Esophagus muscularis mucosa (tissue), 3 donors: Measurements from ENCODE around the gene FADS1.

Experiments
- CTCF ChIP-seq, 3 experiments: fragments of 200-600 bp in 2 of 3; fragments of 450-650 bp in 1 of 3; sonication (generic) in 2 of 3; IDR thresholded peaks; one replicate each; pipeline ENCODE4 v1.5.1; 2017 to 2019; ENCODE audit warnings: antibody characterized with exemption in 3 of 3, mild to moderate bottlenecking in 2 of 3, moderate library complexity in 1 of 3
- POLR2A ChIP-seq: fragments of 450-650 bp; IDR thresholded peaks from one replicate; pipeline ENCODE4 v1.6.1; 2017; ENCODE audit warnings: antibody characterized with exemption, moderate library complexity, mild to moderate bottlenecking, low read depth
- POLR2AphosphoS5 ChIP-seq, 2 donors: sonication (generic); formaldehyde crosslinking; IDR thresholded peaks; one replicate each; pipeline ENCODE4 v1.6.1; 2017; ENCODE audit warnings: antibody characterized with exemption in 2 of 2

- TF ChIP-seq POLR2A (no peak), CTCF (IDR thresholded peaks at IDR 0.05) (no peak), POLR2AphosphoS5 (IDR thresholded peaks at IDR 0.05) (no peak)
These were observed 32.3 kb downstream of the FADS1 start for GRCh38 chr11:61784506-61784805.
